SK-N-SH treated with all-trans-retinoic acid at 6 μM for 48 hours (cell line): Measurements from ENCODE around the gene KIFC3.
"Not testable (repeated sequence)": the region's sequence is repeated elsewhere in the genome, so short reads cannot be mapped to it uniquely, and the experiment has no call there.

ENCODE experiments used
- BACH2 ChIP-seq: fragments of 250-450 bp; sonication (Bioruptor Pico); IDR thresholded peaks from 2 replicates; pipeline ENCODE4 v1.9.0; 2021; ENCODE audit warnings: mild to moderate bottlenecking, borderline replicate concordance
- ESRRG ChIP-seq: fragments of 250-450 bp; sonication (Bioruptor Pico); IDR thresholded peaks from 2 replicates; pipeline ENCODE4 v1.6.1; 2021; ENCODE audit warnings: mild to moderate bottlenecking
- ZC3H10 ChIP-seq: fragments of 250-450 bp; sonication (Bioruptor Pico); IDR thresholded peaks from 2 replicates; pipeline ENCODE4 v1.5.1; 2021; ENCODE audit warnings: mild to moderate bottlenecking, moderate library complexity
- ZFP3 ChIP-seq: fragments of 250-450 bp; sonication (Bioruptor Pico); IDR thresholded peaks from 2 replicates; pipeline ENCODE4 v1.5.0; 2020; ENCODE audit warnings: mild to moderate bottlenecking, moderate library complexity
- ZFP30 ChIP-seq: fragments of 450-650 bp; formaldehyde crosslinking; IDR thresholded peaks from 2 replicates; pipeline ENCODE4 v1.5.0; 2022; ENCODE audit warnings: mild to moderate bottlenecking, moderate library complexity
- ZNF8 ChIP-seq: fragments of 450-650 bp; formaldehyde crosslinking; IDR thresholded peaks from 2 replicates; pipeline ENCODE4 v1.5.0; 2020; ENCODE audit warnings: mild to moderate bottlenecking, moderate library complexity
- TF ChIP-seq, protein P1 (sequence below): fragments of 250-450 bp; sonication (Bioruptor Pico); IDR thresholded peaks from 2 replicates; pipeline ENCODE4 v1.5.1; 2020; ENCODE audit warnings: low read depth, mild to moderate bottlenecking, moderate library complexity

DNA sequence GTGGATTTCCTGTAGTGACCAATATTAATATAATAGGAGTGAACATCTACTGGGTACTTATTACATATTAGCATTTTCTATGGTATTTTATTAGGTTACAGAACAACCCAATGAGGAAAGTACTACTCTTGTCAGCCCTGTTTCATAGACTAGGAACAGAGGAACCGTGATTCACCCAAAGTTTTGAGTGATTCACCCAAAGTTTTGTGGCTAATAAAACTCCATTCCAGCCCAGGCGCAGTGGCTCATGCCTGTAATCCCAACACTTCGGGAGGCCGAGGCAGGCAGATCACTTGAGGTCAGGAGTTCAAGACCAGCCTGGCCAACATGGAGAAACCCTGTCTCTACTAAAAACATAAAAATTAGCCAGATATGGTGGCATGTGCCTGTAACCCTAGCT is 33.1 kb upstream of the KIFC3 start:
- not testable (repeated sequence) for TF ChIP-seq ZFP30 (CRISPR knock-in tag); ZFP3 (CRISPR knock-in tag); ZC3H10 (CRISPR knock-in tag); ESRRG; ZNF8; BACH2 (CRISPR knock-in tag)
- TF ChIP-seq, protein P1, sequence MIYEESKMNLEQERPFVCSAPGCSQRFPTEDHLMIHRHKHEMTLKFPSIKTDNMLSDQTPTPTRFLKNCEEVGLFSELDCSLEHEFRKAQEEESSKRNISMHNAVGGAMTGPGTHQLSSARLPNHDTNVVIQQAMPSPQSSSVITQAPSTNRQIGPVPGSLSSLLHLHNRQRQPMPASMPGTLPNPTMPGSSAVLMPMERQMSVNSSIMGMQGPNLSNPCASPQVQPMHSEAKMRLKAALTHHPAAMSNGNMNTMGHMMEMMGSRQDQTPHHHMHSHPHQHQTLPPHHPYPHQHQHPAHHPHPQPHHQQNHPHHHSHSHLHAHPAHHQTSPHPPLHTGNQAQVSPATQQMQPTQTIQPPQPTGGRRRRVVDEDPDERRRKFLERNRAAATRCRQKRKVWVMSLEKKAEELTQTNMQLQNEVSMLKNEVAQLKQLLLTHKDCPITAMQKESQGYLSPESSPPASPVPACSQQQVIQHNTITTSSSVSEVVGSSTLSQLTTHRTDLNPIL (CRISPR knock-in tag), result not testable (repeated sequence)
